NCI-H2227 (cell line): ENCODE data around the gene DTNB.

Experiments
- DNase-seq: peaks from one replicate; lab custom pipeline; 2025; ENCODE audit not compliant: unreplicated experiment; lab: John Stamatoyannopoulos, UW

DTNB gene

DNA sequence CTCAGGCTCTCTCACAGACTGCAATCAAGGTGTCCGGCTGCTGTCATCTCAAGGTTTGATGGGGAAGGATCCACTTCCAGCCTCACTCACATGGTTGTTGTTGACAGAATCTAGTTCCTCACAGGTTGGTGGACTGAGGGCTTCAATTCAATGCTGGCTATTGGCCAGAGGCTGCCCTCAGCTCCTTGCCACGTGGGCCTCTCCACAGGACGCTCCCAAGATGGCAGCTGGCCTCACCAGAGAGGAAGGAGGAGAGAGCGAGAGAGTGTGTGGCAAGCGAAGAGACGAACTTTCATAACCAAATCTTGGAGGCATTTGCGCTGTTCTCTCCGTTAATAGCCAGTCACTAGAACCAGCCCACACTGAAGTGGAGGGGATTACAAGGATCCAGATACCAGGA lies 318.1 kb downstream of the DTNB start:
- DNase-seq = no peak

DNA sequence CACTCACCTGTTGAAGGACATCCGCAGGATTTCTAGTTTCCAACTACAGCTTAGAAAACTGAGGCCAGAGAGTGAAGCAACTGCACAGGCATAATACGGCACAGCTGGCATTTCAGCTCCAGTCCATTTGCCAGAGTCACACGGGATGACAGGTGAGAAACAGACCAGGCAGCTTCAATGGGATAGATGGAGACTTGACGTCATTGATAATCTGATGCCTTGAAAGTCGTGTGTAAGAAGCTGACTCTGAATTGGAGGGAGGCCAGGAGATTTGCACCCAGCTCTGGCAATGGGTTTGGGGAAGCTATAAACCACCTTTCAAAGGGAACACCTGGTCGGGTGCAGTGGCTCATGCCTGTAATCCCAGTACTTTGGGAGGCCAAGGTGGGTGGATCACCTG lies 319.3 kb downstream of the DTNB start:
- DNase-seq = no peak

DNA sequence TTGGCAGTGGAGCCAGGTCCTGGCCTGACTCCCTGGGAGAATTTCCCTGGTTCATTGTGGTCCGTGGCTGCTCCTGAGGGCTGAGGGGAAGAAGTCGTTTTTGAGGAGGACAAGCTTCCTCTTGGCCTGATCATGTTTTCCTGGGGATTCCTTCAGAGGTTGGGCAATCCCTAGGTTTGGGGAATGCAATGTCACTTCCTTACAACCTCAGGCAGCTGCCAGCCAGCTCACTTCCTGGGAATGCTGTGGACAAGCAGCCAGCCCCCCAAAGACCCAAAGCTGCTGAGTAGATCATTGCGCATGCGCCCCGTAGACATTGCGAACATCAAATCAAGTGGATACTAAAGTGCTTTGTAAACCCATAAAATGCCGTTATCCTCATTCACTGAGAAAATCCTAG lies 324.0 kb downstream of the DTNB start:
- DNase-seq = no peak

DNA sequence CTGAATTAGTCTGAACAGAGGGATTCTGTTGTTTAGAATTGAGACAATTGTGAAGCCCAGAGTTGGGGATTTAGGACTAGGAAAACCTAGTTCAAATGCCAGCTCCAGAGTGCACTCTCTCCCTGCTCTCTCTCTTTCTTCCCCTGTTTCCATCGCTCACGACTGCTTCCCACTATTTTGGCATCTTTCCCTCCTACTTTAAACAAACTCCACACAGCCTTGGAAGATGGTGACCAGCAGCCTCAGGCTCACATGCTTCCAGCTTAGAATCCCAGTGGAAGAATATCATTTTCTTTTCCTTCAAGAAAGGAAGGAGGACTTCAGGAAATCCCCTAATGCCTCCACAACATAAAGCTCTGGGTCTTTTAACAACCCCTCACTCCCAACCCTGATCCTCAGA lies 325.5 kb downstream of the DTNB start:
- DNase-seq = no peak

DNA sequence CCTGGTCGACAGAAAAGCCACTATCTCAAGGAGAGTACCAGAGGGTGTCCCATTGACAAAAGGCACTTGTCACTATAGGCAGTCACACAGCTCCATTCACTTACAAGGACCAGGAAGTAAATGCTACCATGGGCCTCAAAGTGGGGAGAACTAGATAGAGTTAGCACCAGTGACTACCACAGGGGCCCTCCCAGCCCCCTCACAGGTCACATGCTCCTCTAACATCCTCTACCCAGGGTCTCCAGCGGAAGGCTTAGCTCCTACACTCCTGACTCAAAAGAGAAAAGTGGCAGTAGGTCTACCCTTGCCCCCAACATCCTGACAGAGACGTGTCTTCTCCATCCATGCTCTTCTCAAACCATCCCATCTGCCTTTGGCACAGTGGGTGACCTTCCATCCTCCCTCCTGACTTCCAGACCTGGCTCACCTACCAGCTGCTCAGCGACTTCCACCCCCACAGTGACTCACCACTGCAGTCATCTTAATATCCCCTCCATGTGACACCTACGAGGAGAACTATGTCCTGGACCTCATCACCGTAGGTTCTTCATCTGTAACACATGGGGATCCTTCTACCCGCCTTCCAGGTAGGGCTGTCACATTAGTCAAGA lies 326.1 kb downstream of the DTNB start:
- DNase-seq = no peak

DNA sequence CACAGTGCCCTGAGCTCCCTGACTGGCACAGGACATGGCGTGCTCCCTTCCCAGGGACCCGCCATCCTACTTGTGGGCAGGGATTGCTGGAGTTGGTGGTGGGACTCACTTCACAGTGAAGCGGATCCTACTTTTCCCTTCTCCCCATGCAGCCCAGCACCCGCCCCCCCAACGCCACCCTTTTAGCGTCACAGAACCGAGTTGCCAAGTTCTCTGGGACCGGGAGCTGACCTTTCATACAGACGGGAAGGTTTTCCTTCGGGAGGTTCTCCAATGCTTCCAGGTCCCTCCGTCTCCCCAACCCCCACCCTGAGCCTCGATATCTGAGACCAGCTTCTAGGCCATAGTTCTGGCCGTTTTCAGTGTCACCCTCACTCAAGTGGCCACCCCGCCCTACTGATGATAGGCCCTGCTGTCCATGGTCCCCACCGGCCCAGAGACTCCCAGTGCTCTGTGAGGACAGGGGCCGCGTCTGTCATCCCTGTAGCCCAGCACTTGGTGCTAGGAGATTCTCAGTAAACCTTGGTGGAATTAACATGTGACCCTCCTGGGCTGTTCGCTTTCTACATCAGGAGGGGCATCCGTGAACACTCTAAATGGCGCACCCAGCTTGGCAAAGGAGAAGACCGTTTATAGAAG lies 330.1 kb downstream of the DTNB start:
- DNase-seq = no peak

DNA sequence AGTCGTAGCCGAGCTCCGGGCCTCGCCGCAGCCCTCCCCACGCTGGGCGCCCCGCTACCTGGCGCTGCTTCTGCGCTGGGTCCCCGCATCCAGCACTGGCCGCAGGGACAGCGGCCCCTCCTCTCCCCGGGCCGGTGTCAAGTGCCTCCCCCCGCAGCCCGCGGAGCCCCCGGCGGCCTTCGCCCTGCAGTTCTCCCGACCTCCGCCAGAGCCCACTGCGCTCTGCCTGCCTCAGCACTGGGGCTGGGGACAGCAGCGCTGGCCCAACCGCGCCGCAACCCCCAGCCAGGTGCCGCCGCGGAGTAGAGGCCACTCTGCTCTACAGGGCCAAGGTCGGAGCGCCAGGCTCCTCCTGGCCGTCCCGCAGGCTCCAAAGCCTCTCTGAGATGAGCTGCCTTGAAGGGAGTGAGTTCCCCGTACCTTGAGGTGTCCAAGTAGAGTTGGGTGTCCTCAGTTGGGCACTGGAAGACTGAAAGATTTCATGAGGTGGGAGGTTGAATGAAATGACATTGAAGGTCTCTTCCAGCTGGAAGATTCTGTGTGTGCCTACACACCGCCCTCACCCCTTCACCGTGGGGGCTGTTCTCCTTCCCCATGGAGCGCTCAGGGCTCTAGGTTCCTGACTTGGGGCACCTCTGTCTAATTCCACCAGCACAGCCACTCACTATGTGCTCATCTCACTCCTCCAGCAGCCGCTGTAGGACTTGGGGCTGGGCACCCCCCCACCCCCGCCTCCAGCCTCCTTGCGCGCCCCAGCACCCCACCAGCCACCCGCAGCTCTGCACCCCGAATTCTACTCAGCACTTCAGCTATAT lies 330.8 kb downstream of the DTNB start:
- DNase-seq = peak; percentile 85

DNA sequence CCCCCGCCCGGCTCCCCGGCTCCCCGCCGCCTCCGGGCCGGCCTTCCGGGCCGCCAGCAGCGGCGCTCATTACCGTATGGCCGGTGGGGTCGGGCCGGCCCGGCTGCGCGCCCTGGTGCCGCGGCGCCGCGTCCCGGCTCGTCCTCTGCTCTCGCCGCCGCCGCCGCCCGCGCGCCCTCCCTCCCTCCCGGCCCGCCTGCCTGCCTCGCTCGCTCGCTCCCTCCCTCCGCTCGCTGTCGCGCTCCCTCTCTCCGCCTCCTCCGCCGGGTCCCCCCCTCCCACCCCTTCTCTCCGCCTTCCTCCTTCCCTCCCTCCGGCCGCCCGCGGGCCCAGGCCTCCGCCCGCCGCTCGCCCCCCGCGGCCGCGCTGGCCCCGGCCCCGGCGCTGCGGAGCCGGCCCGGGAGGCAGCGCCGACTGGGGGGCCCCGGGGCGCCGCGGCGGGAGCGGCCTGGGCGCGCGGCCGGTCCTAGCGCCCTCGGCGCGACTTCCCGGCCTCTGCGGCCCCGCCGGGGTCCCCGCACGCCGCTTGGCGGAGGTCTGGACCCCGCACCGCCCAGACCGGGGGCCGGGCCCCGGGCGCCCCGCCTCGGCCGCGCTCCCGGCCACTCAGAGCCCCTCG lies 331.5 kb downstream of the DTNB start, which contains the start of gene DNMT3A:
Gene DNMT3A (minus strand): TSS at position 173 of the 619 bp plus-strand sequence. CDS start 27,941 bp downstream, outside the sequence.
- DNase-seq = peak; percentile 77

DNA sequence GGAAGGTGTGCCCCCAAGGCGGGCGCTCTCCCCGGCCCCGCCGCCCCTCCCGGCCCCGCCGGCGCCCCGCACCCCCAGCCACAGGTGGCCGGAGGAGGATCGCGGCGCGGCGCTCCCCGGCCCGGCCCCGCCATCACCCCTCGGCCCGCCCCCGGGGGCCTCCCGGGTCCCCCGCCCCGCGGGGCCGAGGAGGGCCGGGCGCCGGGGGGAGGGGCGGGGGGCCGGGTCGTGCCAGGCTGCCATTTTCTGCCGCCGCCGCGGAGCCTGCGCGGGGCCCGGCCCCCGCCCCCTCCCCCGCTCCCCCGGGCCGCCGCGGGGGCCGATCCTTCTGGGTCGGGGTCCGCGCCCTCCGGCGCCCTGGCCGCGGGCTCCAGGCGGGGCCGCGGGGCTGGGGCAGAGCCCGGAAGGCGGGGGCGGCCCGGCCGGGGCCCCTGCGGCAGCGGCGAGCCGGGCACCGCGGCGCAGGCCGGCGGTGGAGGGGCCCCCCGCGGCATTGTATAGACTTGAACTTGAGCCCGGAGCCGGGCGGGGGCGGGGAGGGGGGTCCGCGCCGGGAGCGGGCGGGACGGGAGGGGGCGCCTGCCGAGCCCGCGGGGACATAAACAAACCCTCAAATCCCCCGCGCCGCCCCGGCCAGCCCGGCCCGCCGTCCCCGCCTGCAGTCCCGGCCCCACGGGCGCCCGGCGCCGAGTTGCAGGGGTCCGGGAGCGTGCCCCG lies 332.2 kb downstream of the DTNB start:
- peak; percentile 66 for DNase-seq

DNA sequence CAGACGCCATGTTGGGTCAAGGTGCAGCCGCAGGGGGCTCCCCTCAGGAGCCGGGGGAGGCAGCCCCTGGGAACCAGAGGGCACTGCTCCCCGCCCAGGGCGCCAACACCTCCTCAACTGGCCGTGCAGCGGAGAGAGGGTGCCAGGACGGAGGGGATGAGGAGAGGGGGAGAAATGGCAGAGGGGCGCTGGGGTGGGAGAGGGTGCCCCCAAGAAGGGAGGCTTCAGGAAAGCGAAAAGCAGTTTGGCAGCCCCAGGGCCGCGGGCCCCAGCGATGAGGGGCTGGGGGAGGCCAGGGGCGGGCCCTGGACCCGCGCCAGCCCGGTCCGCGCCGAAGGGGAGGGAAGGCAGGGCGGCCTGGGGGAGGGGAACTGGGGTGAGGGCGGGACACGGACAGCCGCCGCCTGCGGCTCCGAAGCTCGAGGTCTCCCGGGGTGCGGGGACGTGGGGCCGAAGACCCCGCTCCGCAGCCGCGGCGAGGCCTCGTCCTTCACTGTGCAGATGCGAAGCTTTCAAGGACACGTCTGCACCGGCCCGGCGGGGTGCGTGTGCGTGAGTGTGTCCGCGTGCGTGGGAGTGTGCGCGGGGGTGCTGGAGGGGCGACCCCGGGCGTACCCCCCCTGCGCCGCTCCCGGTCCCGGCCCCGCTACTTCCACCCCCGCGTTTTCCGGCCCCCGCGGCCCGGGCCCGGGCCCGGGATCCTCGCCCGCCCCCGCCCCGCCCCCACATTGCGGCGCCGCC lies 333.0 kb downstream of the DTNB start:
- DNase-seq = peak; percentile 76

DNA sequence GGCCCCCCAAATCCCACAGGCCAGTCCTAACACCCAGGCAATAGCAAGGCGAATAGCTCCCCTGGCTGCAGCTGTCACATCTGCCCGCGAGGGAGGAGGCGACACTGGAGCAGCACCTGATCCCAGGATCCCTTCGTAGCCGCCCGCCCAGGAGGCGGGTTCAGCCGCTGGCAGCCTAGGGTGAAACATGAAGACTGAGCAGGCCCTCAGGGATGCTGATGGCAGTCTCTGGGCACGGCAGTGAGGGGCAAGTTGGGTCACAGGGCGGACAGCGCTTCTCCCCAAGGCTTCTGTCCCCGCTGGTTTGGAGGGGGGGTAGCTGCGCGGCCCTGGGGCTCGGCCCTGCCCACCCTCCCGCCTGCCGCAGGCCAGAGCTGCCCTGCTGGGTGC lies 333.6 kb downstream of the DTNB start:
- DNase-seq = peak; percentile 64

DNA sequence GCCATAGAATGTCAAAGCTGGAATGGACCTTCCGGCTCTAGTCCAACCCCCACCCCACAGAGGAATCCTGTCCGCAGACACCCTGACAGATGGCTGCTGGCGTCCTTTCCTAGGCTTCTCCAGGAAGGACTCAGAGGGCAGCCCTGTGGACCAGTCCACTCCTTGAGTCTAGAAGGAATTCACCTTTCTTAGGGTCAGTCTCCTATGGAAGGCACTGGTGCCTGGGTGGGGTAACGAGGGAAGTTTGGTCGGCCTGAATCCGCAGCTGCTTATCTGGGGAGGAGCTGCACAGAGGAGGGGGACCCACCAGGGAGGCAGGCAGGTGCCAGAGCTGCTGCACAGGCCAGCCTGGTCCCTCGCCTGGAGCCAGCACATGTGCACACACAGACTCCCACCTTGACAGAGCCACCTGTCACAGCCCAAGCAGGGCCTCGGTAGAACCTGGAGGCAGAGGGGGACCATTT lies 334.1 kb downstream of the DTNB start:
- no peak for DNase-seq

DNA sequence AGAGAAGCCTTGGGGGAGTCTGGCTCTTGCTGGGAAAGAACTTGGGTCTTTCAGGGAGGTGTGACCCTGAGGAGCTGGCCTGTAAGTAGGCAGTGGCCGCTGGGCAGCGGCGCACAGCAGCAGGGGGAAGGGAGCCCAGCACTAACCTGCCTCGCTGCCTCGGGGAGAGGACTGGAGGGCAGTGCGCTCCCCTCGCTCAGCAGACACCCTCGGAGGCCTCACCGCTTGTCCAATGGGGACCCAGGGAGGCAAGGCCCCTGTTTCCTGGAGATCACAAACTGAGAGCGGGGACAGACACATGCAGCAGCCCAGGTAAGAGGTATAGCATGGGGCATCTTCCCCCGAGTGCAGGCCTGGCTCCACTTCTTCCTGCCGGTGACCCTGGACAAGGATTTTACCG lies 335.0 kb downstream of the DTNB start:
- DNase-seq = no peak

DNA sequence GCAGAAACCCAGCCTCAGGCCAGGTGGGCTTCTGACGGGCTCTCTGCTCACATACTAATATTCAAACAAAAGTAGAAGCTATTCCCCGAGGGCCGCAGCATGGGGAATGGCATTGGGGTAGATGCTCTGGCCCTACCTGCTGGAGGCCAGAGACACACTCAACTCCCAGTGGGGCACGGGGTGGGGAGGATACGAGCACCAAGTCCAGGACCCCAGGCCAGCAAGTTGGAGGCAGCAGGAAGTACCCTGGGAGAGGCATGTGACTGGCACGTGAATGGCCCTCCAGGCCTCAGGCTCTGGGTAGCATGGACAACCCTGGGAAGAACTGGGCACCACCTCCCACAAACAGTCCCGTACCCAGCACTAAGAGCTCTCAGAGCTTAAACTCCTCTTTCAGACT lies 335.5 kb downstream of the DTNB start:
- DNase-seq = no peak

DNA sequence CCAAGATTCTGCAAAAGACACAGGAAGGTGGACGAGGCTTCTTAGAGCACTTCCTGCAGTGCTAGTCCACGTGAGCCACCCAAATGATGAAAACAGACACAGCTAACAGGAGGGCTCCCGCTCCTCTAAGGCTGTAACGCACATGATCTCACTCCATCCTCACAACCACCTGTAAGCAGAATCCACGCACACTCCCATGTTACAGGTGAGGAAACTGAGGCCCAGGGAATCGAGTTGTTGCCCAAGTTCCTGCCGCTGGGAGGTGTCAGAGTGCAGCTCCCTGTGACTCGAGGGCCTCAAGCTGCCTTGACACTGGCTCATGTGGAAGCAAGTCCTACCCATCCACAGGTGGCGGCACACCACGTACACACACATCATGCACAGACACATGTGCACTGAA lies 336.1 kb downstream of the DTNB start:
- DNase-seq = no peak

DNA sequence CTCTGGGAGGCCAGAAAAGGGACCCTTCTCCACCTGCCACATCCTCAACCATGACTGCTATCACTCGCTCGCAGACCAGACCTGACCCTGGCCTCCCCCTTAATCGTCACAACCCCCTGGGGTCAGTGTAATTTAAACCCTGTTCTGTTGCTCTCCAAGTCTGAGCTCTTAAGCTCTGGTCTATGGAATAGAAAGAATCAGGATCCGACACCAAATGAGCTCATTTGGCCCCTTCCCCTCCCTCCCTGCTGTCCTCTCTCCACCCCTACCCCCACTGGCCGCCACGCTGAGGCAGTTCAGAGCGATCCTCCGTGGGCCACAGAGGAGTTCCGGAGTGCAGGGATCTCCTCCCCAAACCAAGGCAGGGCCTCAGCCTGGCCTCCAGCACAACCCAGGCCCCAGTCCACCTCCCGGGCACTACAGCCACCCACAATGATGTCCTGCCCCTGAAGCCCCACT lies 337.0 kb downstream of the DTNB start:
- no peak for DNase-seq

DNA sequence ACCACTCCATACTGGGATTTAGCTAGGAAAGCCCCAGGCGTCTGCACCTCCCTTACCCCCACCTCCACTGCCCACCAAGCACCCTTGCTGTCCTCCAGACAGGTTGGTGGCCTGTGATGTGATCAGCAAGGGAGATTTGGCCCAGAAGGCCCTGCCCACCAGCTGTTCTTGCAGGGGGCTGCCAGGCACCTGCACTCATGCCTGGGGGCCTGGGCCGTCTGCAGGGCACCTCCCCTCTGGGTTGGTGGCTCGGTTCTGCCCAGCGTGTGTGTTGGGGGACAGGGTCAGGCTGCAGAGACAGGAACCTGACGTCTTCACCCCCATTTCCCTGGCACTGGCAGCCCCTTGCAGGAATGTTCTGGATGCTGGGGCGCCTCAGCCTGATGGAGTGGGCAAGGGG lies 337.4 kb downstream of the DTNB start:
- no peak for DNase-seq

DNA sequence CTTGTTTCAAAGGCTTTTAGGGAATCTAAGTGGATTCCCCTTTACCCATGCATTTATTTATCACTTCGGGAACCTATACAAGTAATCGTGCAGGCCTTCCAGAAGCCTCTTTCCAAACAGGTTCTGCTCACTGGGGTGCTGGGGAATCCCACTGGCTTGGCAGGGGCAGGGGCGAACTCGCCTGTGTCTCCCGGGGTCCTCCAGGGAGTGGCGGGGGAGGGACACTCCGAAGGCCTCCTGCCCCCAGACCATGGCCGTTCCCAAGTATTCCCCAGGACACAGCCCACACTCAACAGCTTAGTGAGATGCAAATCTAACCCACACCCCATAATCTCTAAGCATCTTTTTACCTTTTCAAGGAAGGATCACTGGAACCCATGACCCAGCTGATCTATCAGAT lies 338.2 kb downstream of the DTNB start:
- DNase-seq = no peak

DNA sequence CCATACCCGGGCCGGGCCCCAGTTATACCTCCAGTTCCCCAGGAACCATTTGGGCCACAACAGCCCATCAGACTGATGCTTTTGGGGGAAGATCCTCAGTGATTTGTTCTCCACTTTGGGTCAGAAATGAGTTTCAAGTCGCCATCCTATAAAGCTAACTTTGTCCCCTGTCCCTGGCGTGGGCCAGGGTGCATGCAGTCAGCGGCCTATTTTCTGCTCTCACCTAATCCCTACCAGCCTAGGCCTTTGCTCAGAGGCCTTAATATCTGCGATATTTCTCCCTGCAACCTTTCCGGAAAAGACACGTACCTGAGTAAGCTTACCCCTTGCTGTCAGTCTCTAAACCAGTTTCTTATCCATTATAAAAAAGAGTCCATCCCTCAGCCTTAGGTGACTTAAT lies 338.9 kb downstream of the DTNB start:
- no peak for DNase-seq

DNA sequence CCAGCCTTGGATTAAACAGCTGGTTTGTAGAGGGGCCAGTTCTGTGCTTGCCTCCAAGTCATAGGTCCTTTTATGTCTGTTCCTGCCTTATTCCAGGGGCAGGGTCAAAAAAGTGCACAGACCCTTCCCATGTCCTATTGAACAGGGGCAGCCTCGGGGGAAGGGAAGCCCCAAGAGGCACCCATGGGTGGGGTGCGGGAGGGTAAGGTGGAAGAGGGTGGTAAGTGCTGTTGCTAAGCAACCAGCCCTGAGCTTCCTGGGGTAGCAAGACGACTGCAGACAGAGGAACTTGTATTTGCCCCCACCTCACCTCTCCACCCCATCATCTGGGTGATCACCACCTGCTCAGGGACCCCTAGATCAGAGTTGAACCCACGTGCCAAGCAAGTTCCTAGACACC lies 339.4 kb downstream of the DTNB start:
- no peak for DNase-seq
